ENCODE data around the gene LTC4S.
A peak's percentile ranks its signal among the peaks of the same experiment; 100 is the strongest.

- TF ChIP-seq POLR2A (IDR thresholded peaks at IDR 0.05; ENCODE audit: low read depth, low read length): peak; percentile 70
- TF ChIP-seq CTCF (IDR thresholded peaks at IDR 0.05; ENCODE audit: extremely low read depth in 1 of 2, insufficient read depth in 1 of 2, low read depth in 1 of 2, low read length in 2 of 2): no peak
- no peak for TF ChIP-seq GATA2 (IDR thresholded peaks at IDR 0.05; ENCODE audit: insufficient read depth, insufficient read length, low read depth, low read length)
- TF ChIP-seq POLR2AphosphoS5 (IDR thresholded peaks at IDR 0.05; ENCODE audit: insufficient read depth, low read depth, low read length): peak; percentile 87
- no peak for TF ChIP-seq EZH2 (IDR thresholded peaks at IDR 0.05; ENCODE audit: borderline replicate concordance, low read depth, low read length, severe bottlenecking)
- TF ChIP-seq JUN (IDR thresholded peaks at IDR 0.05; ENCODE audit: borderline replicate concordance, insufficient read depth, insufficient read length, low read depth): no peak
- TF ChIP-seq MYC (IDR thresholded peaks at IDR 0.05; ENCODE audit: low read depth, low read length): no peak
- no peak for TF ChIP-seq MAX (IDR thresholded peaks at IDR 0.05; ENCODE audit: insufficient read depth, insufficient read length)
Observed at GRCh38 chr5:179806250-179807048, 12.7 kb downstream of the LTC4S start, which contains the start of gene MGAT4B.

Measured in endothelial cell of umbilical vein (primary cell).